NCI-H2171 (cell line): ENCODE measurements around the gene CEP112.

Source experiments
- DNase-seq: peaks from one replicate; lab custom pipeline; 2025; lab: John Stamatoyannopoulos, UW

The CEP112 gene

DNA sequence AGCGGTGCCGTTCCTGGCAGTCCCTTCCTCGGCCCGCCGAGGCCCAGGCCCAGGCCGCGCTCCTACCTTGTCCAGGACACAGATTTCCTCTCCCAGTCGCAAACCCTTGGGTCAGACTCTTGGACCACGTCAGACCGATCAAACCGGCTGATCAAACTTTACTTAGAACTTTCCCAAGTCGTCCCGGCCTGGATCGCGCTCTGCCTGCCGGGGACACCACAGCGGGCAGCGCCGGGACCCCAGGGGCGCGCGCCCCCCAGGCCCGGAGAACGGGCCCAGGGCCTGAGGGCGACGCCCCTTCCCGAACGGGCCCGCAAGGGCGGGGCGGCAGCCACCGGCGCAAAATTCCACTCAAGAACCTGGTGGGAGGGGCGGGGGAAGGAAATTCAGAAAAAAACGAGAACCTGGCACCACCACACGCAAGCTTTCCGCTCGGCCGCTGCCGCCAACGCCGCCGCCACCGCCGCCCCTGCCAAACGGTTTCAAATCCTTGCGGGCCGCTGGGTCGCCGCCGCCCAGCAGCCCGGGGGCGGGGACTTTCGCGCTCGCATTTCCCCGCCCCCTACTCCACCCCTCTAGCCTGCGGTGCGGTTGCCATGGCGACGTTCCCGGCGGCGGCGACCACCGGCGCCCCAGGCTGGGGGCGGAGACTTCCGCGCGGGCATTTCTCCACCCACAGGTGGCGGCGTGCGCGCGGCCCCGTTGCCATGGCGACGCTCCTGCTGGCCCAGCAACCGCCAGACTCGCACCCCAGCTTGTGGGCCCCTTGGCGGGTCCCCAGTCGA lies at the start of gene CEP112:
Gene CEP112, minus strand, starts transcription at position 541 of the 785 bp plus-strand sequence.
- DNase-seq: peak; percentile 95

DNA sequence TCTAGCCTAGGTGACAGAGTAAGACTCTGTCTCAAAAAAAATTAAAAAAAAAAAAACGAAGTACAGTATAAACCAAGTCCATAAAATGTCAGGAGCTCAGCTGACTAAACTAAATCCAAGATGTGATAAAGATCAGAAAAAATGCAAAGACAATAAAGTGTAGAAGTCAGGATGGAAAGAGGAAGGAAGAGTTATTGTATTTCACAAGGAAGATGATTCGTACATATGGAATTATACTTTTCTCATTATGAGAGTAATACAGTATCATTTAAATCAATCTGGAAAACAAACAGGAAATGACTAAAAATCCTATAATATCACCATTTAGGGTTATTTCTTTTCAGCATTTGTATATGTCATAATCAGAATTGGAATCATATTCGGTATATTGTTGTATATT lies 48.7 kb upstream of the CEP112 start:
- DNase-seq: no peak

DNA sequence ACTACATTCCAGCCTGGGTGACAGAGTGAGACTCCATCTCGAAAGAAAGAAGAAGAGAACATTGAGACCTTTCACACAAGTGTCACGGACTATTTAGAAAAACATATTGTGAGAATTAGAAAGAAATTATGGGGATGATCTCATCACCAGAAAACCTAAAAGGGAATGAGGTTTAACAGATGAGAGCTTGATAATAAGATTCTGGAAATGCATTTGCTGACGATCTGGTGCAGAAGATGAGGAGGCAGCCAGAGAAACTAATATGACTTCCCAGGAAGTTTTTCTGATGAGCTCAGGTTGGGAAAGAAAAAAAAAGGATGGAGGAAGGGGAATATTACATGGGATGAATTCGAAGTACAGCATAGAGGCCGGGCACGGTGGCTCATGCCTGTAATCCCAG lies 48.1 kb upstream of the CEP112 start:
- DNase-seq: no peak

GRCh38 chr17:66235377-66235994 lies 43.6 kb upstream of the CEP112 start:
- DNase-seq: no peak

DNA sequence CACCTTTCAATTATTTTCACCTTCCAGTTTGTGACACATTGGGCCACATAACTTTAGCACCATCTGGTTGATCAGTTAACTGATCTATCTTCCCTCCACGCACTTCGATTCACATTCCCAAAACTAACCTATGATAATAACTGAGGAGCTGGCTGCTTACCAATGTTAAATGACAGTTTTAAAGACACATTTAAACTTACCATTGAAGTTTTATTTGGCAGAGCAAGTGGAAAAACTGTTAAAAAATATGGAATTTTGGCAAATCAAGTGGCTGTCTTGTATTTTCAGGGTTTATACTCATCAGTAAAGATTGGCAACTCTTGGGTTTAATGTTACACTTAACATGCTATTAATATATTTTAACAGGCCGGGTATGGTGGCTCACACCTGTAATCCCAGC lies 42.7 kb upstream of the CEP112 start:
- no peak for DNase-seq

DNA sequence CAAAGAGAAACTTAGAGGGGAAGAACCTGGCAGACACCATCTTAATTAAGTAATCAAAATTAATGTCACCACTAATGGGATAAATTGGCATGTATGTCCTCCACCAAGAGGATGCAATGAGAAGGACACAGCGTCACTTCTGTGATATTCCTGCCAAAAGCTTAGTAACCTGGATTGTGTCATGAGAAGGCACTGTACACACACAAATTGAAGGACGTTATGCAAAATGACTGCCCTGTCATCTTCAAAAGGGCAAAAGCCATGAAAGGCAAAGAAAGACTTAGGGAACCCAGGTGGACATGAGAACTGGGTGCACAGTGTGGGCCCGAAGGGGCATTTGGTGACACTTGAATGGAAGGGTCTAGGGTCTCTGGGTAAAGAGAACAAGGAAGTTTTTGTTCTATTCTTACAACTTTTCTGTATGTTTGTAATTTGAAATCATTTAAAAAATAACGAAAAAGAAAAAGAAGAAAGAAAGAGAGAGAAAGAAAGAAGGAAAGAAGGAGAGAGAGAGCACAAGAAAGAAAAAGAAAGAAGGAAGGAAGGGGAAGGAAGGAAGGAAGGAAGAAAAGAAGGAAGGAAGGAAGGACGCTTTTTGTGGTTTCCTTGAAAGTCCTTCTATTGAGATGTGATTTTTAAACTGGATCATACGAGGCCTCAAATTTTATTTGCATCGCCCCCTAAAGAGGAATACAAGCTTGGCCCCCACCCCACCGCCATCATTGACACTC lies 41.3 kb upstream of the CEP112 start:
- DNase-seq: no peak

DNA sequence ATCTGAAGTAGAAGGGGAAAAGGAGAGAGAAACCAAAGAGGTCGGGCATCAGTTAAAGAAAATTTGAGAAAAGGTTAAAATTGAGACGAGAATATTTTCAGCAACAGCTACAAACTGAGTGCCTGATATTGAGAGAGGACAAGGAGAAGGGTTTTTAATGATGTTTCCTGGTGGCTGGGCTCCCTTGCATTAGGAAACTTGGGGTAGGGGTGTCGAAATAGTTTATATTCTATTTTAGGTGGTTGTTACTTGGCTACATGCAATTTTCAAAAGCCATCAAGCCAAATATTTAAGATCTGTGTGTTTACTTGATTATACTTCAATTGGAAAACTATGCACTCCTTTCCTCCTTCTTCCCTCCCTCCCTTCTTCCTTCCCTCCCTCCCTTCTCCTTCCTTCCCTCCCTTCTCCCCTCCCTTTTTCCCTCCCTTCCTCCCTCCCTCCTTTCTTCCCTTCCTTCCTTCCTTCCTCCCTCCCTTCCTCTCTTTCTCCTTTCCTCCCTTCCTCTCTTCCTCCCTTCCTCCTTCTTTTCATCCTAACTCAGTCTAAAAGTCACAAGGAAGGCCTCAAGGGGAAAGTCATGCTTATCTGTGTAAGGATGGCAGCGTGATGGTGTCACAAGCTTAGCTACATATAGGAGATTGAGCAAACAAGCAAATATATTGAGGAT lies 39.1 kb upstream of the CEP112 start:
- no peak for DNase-seq

DNA sequence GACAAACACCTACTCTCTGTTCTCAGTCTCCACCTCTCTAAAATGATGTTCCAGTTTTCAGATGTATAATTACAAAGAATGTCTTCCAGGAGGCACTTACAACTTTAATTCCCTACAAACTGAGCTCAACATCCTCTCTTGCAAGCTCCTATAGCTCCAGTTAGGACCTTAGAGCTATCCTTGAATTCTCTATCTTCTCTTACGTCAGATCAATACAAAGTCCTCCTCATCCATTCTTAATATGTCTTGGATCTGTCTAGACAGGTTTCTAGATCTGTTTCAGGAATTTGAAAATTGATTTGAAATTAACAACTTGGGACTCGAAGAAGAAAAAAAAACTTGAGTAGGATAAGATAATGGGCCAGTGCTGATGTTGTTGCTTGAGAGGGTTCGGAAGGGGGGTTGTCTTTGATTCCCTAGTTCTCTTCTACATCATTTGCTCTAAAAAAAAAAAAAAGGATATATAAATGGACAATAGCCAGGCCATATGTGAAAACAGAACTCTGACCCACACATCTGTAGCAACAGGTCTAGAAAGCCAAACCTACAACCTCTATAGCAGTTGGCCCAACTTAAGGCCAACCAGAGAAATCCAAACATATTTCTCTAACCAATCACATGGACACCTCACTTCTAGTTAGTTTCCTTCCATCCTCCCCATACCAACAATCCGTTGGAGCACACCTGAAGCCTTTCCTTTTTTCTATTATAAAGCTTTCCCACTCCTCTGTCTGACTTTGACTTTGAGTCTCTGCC lies 38.0 kb upstream of the CEP112 start:
- no peak for DNase-seq

GRCh38 chr17:66228887-66229782 lies 37.2 kb upstream of the CEP112 start, which contains the start of gene APOH:
Gene APOH, minus strand, starts transcription at chr17:66229415. Its CDS starts 36 bp downstream, at chr17:66229379.
- no peak for DNase-seq

- DNase-seq: no peak
These were observed 35.5 kb upstream of the CEP112 start for GRCh38 chr17:66227212-66228045.

- no peak for DNase-seq
These were observed 30.9 kb upstream of the CEP112 start for GRCh38 chr17:66222798-66223350.

- no peak for DNase-seq
These were observed 30.0 kb upstream of the CEP112 start for GRCh38 chr17:66221755-66222530.

GRCh38 chr17:66221343-66221742 lies 29.4 kb upstream of the CEP112 start:
- DNase-seq: no peak

GRCh38 chr17:66220079-66220835 lies 28.3 kb upstream of the CEP112 start:
- no peak for DNase-seq

GRCh38 chr17:66215529-66215911 lies 23.6 kb upstream of the CEP112 start:
- DNase-seq: no peak

DNA sequence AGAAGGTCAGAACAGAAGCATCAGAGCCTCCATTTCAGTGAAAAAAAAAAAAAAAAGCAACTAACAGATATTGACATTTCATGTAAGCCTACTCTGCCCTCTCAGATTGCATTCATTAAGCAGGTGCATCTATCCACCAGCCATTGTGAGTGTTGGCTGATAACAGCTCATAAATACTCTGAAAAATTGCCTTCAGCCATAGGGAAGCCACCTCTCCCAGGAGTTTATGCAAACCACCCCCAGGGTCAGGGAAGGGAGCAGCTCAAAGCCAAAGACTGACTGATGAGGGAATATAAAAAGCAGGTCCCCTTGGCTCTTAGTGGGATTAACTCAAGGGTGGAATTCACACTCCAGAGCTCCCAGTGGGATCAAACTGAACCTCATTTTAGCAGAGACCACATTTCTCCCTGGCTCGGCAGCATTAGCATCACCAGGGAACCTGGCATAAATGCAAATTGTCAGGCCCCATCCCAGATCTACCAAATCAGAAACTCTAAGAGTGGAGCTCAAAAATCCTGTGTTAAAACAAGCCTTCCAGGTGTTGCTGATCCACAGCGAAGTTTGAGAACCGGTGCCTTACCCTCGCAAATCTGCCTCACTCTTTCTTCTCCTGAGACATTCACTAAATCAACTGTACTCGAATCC lies 23.1 kb upstream of the CEP112 start:
- no peak for DNase-seq
